SH-SY5Y (cell line): ENCODE data around the gene HYKK.

Experiments used
- GATA2 ChIP-seq: IDR thresholded peaks from 2 replicates; pipeline ENCODE4 v1.6.1; 2011; ENCODE audit warnings: mild to moderate bottlenecking, low read depth, low read length
- GATA3 ChIP-seq: IDR thresholded peaks from 2 replicates; pipeline ENCODE4 v1.6.1; 2011; ENCODE audit warnings: low read depth, mild to moderate bottlenecking, low read length, moderate library complexity

- TF ChIP-seq GATA2 = no peak
- TF ChIP-seq GATA3 = no peak
Measured at GRCh38 chr15:78501857-78502256, 5.5 kb upstream of the HYKK start.
